K562 (cell line): ENCODE data around the gene LIFR. TPM values are rescaled to one million over a fixed set of nuclear protein-coding genes. Genes with fewer than 3 reads are reported as not detected.

Source experiments
- ATAC-seq: fragments of 200-7000 bp; cut with Tn5 transposase; 3 replicates; pipeline ENCODE4 v1.9.1; 2020; ENCODE audit warnings: moderate library complexity
- BruUV-seq: library from RNA; stranded (reverse); fragments of 400-500 nt; replicated peaks from 2 replicates; lab custom pipeline; 2021; lab: Mats Ljungman, UMichigan
- CTCF ChIA-PET: fragments of 300-600 bp; formaldehyde crosslinking; extraction: SDS; loops from one replicate; lab custom pipeline; 2021; ENCODE audit warnings: low intra/inter-chr PET ratio; lab: Yijun Ruan, JAX
- POLR2A ChIA-PET: fragments of 300-600, 350-650 bp; sonication (Branson Sonifier 250); formaldehyde crosslinking; extraction: SDS; loops from one replicate; lab custom pipeline; 2021; ENCODE audit warnings: antibody characterized with exemption, inconsistent platforms; lab: Yijun Ruan, JAX
- DNase-seq, 4 experiments: peaks; one replicate each; pipeline versions ENCODE4 v3.0.0 to v3.0.0-alpha.2; 2011 to 2018; ENCODE audit warnings: low spot score in 3 of 4, mixed read lengths in 3 of 4; ENCODE audit errors: extremely low read depth in 1 of 4
- FAIRE-seq: peaks from 2 replicates; lab custom pipeline; 2011; peaks lifted over from hg19 to GRCh38; lab: Jason Lieb, UNC
- H2AFZ ChIP-seq: 2 replicates; pipeline ENCODE4 v1.6.0; 2011; ENCODE audit warnings: low read depth, low read length, control low read depth, inconsistent platforms
- H3K27ac ChIP-seq: fragments of 200-600 bp; 3 replicates; pipeline ENCODE4 v1.8.0; 2011; ENCODE audit warnings: low read depth, mild to moderate bottlenecking, control low read depth, inconsistent platforms, low read length, moderate library complexity, mixed read lengths; ENCODE audit errors: extremely low read depth
- H3K27me3 ChIP-seq, 2 experiments: fragments of 300-600 bp in 1 of 2; 2 replicates in 1 of 2; 3 replicates in 1 of 2; pipeline versions ENCODE4 v1.6.0 to v1.8.0; 2011; ENCODE audit warnings: inconsistent platforms in 2 of 2, low read length in 2 of 2, mild to moderate bottlenecking in 1 of 2, mixed read lengths in 1 of 2, moderate library complexity in 1 of 2; ENCODE audit not compliant: control insufficient read depth in 2 of 2, insufficient read depth in 2 of 2
- H3K36me3 ChIP-seq: fragments of 300-600 bp; 3 replicates; pipeline ENCODE4 v1.8.0; 2011; ENCODE audit warnings: mild to moderate bottlenecking, low read length, inconsistent platforms; ENCODE audit not compliant: control insufficient read depth, insufficient read depth
- H3K4me1 ChIP-seq, 2 experiments: fragments of 200-600 bp in 1 of 2; replicated peaks in 1 of 2; 2 replicates in 1 of 2; 3 replicates in 1 of 2; pipeline versions ENCODE4 v1.5.1 to v1.8.0; 2011; ENCODE audit warnings: inconsistent platforms in 2 of 2, low read length in 2 of 2, mild to moderate bottlenecking in 1 of 2, mixed read lengths in 1 of 2, moderate library complexity in 1 of 2; ENCODE audit not compliant: control insufficient read depth in 2 of 2, insufficient read depth in 2 of 2
- H3K4me2 ChIP-seq: 2 replicates; pipeline ENCODE4 v1.6.1; 2011; ENCODE audit warnings: low read length, control low read depth, inconsistent platforms, mixed read lengths; ENCODE audit not compliant: insufficient read depth
- H3K4me3 ChIP-seq: fragments of 200-600 bp; sonication (generic), shearing (Covaris generic); 2 replicates; pipeline ENCODE4 v1.5.1; 2016; ENCODE audit warnings: control low read depth, inconsistent platforms
- H3K79me2 ChIP-seq: fragments of 200-600 bp; 3 replicates; pipeline ENCODE4 v1.8.0; 2011; ENCODE audit warnings: low read length, inconsistent platforms; ENCODE audit not compliant: control insufficient read depth, insufficient read depth
- H3K9ac ChIP-seq, 2 experiments: 2 replicates each; pipeline versions ENCODE4 v1.6.0 to v1.6.1; 2011; ENCODE audit warnings: low read depth in 2 of 2, low read length in 2 of 2, control low read depth in 1 of 2, inconsistent platforms in 1 of 2, mild to moderate bottlenecking in 1 of 2, mixed read lengths in 1 of 2; ENCODE audit not compliant: insufficient read depth in 1 of 2
- H3K9me1 ChIP-seq: one replicate; pipeline ENCODE4 v1.6.0; 2011; ENCODE audit warnings: inconsistent platforms, mild to moderate bottlenecking, low read length, moderate library complexity; ENCODE audit not compliant: control insufficient read depth, insufficient read depth
- H3K9me3 ChIP-seq: replicated peaks from 2 replicates; pipeline ENCODE4 v1.5.1; 2011; ENCODE audit warnings: low read depth, low read length, inconsistent platforms; ENCODE audit not compliant: control insufficient read depth, insufficient read depth
- H4K20me1 ChIP-seq: replicated peaks from 2 replicates; pipeline ENCODE4 v1.6.1; 2011; ENCODE audit warnings: low read length, inconsistent platforms, mixed read lengths; ENCODE audit not compliant: control insufficient read depth, insufficient read depth
- ERF ChIP-seq: fragments of 450-650 bp; formaldehyde crosslinking; IDR thresholded peaks from 2 replicates; pipeline ENCODE4 v1.4.0; 2020; ENCODE audit warnings: mild to moderate bottlenecking, mixed read lengths
- FOXO4 ChIP-seq: fragments of 450-650 bp; formaldehyde crosslinking; IDR thresholded peaks from 2 replicates; pipeline ENCODE4 v1.4.0; 2020; ENCODE audit warnings: mild to moderate bottlenecking, moderate library complexity
- NFE2 ChIP-seq: IDR thresholded peaks from 2 replicates; pipeline ENCODE4 v1.6.1; 2014; ENCODE audit warnings: antibody characterized with exemption, low read depth
- NFIX ChIP-seq: fragments of 250-450 bp; sonication (Bioruptor Pico); IDR thresholded peaks from 2 replicates; pipeline ENCODE4 v1.4.0; 2020; ENCODE audit warnings: low read depth, mild to moderate bottlenecking, moderate library complexity
- USF2 ChIP-seq: sonication (generic); formaldehyde crosslinking; IDR thresholded peaks from 2 replicates; pipeline ENCODE4 v1.5.0; 2020; ENCODE audit warnings: missing genetic modification reagents
- WGBS: fragments of 100-300 bp; shearing (Covaris generic); methylation state at CpG from one replicate; pipeline ENCODE4 v1.1.6; 2016; ENCODE audit warnings: low coverage, mixed read lengths; ENCODE audit not compliant: insufficient coverage; ENCODE audit errors: missing lambda C conversion rate; 5-methylcytosine and 5-hydroxymethylcytosine counted together
- in situ Hi-C: fragments of 300-500 bp; cut with MboI; formaldehyde crosslinking; loops from 4 replicates; pipeline ENCODE4 v1.15.0; 2018; ENCODE audit warnings: inconsistent platforms, mixed read lengths
- intact Hi-C: fragments of 100-400 bp; cut with micrococcal nuclease; formaldehyde crosslinking; loops from 2 replicates; pipeline ENCODE4 v1.14.2; 2022
- polyA plus RNA-seq, 8 experiments: library from polyadenylated mRNA; depleted of rRNA in 4 of 8; stranded (reverse) in 5 of 8; unstranded in 3 of 8; fragments of >200 nt; fragmentation: Nextera tagmentation in 2 of 8; fragmentation: Illumina TruSeq in 1 of 8; extraction: Ambion mirVana in 2 of 8; extraction: Trizol in 1 of 8; gene quantifications; 2 replicates each; pipeline versions ENCODE4 v1.2.1 to v1.2.3, GENCODE V29; 2011 to 2014; ENCODE audit warnings: inconsistent platforms in 1 of 8, missing spikeins in 1 of 8
- total RNA-seq, 7 experiments: library from RNA; depleted of rRNA in 6 of 7; stranded (reverse); fragments of >200 nt in 6 of 7; fragmentation: Illumina TruSeq in 2 of 7; extraction: Trizol in 2 of 7; gene quantifications; 2 replicates each; pipeline versions ENCODE4 v1.2.1 to v1.2.3, GENCODE V29; 2011 to 2021; ENCODE audit warnings: low replicate concordance in 1 of 7

LIFR gene
- total and polyA plus RNA-seq, 9 of the 15 experiments (the other 6 are each of a cell fraction or from before 2014, with no cell fraction given) = 0.43 to 5.7 (median 3.3) TPM

- in situ Hi-C loops (no loop called here), intact Hi-C loops (no loop called here)
- ATAC-seq (no peak), FAIRE-seq (no peak), DNase-seq (no peak)
- ChIA-PET CTCF (no interaction called here), POLR2A (interaction anchor here (0.9 kb wide), 1 partner anchor 11 kb away, joined by 3 read pairs; no protein-coding TSS in a partner anchor)
- Histone ChIP-seq H3K4me1 (no peaks in the 10 kb centered on the region), H3K36me3 (no peaks in the 10 kb centered on the region), H3K4me2 (no peak overlapping the region), H4K20me1 (no peaks in the 10 kb centered on the region), H2AFZ (no peak overlapping the region), H3K27ac (no peak overlapping the region), H3K9me3 (no peaks in the 10 kb centered on the region), H3K9me1 (no peaks in the 10 kb centered on the region), H3K9ac (no peak overlapping the region), H3K4me3 (no peak overlapping the region), H3K27me3 (peaks cover 0 to 4% of the 10 kb centered on the region in 2 experiments; a peak in 2 of 5 replicates), H3K79me2 (no peaks in the 10 kb centered on the region)
- WGBS = 18% methylated on average over 7 of the region's 7 CpGs
- no TSS peak for BruUV-seq
- TF ChIP-seq NFIX (CRISPR knock-in tag) (no peak), ERF (CRISPR knock-in tag) (no peak), FOXO4 (CRISPR knock-in tag) (no peak), NFE2 (no peak), USF2 (CRISPR knock-in tag) (no peak)
Observed at GRCh38 chr5:38494763-38495162, 61.7 kb downstream of the LIFR start.
